Activated CD4-positive, alpha-beta T cell treated with anti-CD3 and anti-CD28 coated beads for 4 hours (primary cell): ENCODE measurements around the gene EXOSC2.
"Not testable (repeated sequence)": the region's sequence is repeated elsewhere in the genome, so short reads cannot be mapped to it uniquely, and the experiment has no call there.

ENCODE experiments used
- DNase-seq, 2 donors: peaks; one replicate each; pipeline ENCODE4 v3.0.0-alpha.2; 2020

Gene EXOSC2

DNA sequence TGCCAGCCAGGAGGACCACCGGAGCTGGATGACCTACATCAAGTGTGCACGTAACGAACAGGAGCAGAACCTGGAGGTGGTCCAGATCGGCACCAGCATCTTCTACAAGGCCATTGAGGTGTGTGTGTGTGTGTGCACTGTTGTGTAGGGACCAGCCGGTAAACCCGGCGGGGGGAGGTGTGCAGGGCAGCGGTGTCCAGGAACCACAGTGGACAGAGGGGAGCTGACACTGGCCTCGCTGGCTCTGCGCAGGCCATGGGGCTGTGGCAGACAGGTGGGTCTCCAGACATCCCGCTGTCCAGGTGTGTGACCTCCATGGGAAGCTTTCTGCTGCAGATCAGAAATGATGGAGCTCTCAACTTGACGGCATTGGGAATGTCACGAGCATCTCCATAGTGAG lies 25.4 kb upstream of the EXOSC2 start:
- DNase-seq: no peak

DNA sequence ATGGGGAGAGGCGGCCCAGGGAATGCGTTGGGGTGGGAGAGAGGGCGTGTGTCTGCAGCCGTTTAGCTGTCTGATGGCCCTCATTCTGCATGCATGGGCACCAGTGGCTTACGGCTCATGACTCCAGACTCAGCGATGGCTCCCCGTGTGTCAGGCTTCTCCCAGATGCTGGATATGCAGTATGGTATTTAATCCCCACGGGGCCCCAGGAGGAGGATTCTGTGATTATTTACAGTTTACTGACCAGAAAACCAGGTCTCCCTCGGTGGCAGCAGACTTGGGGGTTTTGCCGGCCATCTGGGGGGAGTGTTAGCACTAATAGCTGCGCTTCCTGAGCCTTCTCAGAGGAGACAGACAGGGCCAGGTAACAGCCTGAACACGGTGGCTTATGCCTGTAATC lies 24.9 kb upstream of the EXOSC2 start:
- DNase-seq: no peak

DNA sequence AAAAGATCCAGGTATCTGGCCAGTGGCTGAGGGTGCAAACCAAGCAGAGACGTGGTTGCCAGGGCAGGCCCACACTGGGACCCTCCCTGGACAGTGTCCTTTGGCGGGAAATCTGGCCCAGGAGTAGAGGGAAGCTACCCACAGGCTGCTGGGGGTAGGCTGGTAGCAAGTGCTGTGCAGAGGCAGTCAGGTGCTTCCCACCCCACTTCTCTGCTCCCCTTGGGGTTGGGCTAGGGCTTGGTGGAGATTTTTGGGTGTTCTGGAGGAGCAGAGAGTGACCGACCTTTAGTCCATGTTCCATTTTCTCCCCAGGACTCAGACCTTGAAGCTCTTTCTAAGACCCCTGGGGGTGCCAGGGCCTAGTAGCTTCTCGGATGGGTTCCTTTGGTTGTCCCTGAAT lies 23.6 kb upstream of the EXOSC2 start:
- DNase-seq: no peak

DNA sequence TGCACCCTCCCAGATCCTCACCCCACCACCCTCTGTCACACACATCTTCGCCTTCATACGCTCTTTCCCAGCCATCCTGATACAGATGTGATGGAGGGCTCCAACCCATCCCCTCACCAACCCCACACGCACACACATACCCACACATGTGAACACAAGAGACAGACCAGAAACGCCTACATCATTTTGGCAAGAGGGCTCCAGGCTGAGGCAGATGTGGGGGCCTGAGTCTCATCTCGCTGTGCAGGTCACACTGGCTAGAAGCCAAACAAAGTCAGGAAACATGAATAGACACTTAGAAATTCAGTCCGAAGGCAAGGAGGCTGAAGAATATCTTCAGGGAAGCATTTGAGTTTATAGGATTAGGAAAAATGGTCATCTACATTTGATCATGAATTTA lies 22.9 kb upstream of the EXOSC2 start:
- no peak for DNase-seq

DNA sequence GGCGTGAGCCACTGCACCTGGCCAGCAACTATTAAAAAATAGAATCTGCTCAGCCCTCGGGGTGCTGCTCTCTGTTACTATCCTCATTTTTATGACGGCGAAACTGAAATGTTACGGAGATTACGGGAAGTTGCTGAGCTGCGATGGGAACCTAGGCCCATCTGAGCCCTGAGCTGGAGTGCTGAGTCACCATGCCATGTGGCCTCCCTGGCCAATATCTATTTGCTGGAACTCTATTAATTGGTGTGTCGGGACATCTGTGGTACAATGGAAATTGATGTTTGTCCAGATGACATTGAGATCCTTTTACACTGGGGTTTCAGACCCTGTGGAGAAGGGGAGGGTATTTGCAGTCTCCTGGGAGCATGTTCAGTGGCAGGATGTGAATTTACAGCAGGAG lies 21.1 kb upstream of the EXOSC2 start:
- DNase-seq: no peak

DNA sequence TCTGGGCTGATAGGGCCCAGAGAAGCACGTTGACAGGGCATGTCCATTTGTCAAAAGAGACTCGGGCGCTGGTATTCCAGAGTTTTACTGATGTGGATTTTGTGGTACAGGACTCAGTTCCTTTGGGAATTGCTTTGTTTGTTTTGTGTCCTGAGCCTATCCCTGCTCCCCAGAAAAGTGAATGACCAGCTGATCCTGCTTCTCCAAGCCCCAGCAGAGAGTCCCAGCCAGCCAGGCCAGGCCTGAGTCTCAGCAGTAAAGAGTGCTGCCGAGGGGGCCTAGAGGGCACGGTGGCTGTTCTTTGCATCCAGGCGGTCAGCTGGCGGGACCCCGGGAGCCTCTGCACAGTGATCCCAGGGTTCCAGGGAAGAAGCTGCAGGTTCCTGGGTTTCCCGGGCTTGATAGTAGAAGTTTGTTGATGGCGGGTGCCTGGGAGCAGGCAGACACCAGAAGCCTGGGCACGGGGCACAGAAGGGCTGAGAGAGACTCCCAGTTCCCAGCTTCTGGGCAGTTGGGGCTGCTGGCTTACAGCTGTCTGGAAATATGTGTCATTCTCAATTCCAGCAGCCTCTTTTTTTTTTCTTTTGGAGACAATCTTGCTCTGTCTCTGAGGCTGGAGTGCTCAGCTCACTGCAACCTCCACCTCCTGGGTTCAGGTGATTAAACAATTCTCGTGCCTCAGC lies 20.5 kb upstream of the EXOSC2 start:
- DNase-seq: no peak

DNA sequence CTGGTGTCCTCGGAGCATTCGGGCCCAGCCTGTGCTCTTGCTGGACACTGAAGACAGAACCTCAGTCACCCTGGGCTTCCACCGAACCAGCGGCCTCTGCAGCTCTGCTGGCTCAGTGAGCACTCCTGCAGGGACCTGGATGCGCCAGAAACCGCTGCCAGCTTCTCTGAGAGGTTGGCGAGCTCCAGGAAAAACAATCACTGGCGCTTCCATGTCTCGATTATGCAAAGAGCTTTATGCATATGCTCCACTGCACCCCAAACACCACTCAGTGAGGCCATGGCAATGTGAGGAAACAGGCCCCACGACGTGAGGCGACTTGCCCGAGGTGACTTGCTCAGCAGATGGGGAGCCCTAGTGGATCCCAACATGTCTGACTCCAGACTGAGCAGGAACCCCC lies 18.2 kb upstream of the EXOSC2 start:
- no peak for DNase-seq

DNA sequence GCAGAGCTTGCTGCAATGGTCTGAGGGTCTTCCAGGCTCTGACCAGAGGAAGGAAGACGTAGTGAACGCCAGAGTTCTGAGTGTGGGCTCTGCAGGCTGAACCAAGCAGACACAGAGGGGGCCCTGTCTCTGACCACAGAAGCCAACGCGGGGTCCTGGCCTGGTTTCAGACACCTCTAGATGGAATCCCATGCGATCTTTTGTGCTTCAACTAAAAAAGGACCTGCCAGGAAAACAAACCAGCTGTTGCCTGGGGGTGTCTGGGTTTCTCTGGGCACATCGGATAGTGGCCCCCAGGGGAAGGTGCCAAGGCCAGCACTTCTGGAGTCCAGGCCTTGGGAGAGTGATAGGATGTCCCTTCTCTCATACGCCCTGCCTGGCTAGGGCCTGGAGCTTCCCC lies 16.3 kb upstream of the EXOSC2 start:
- DNase-seq: no peak

DNA sequence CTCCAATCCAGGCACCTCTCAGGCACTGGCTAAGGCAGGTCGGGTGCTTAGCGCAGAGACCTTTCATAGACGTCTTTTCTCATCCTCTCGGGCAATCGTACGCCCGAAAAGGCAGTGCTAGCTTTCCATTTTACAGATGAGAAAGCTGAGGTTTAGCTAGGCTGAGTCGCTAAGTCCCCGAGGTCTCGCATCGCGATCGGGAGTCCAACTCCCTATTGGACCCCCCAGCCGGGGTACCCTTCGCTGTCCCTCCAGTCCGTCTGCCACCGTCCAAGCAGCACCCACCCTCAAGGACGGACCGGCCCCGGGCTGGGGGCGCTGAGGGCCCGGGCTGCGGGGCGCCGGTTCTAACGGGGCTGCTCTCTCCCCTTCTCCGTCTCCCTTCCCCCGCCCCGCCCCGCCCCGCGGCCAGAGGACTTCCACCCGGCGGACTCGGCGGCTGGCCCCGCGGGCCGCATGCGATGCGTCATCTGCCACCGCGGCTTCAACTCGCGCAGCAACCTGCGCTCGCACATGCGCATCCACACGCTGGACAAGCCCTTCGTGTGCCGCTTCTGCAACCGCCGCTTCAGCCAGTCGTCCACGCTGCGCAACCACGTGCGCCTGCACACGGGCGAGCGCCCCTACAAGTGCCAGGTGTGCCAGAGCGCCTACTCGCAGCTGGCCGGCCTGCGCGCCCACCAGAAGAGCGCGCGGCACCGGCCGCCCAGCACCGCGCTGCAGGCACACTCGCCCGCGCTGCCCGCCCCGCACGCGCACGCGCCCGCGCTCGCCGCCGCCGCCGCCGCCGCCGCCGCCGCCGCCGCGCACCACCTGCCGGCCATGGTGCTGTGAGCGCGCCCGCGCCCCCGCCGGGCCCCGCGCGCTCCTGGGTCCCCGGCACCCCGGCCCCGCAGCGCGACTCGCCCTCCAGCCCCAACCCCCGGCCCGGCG lies 12.5 kb upstream of the EXOSC2 start:
- peak; percentile 46 to 62 for DNase-seq

DNA sequence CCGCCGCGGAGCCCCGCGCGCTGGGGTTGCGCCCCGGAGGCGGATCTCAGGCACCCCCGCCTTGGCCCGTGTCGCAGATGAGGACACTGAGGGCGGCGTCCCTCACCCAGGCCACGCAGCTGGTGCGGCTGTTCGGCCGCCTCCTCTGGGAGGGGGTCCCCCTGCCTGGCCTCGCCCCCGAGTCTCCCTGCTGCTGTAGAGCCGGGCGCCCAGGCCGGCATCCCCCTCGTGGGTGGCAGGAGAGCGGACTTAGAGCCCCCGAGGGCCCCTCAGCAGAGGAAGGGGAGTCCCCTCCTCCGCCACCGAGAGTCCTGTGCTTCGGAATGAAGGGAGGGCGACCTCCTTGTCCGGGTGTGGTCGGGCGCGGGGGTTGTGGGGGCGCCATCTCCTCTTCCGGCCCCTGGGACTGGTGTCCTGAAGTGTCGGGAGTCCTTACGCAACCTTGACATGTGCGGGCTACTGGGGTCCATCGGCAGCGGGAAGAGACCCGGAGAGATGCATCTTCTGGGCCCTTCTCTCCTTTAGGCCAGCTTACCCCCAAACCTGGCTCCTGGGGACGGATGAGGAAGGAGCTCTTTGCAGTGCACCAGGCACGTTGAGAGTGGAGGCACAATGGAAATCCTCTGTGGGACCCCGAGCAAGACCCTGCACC lies 11.7 kb upstream of the EXOSC2 start:
- DNase-seq: no peak

DNA sequence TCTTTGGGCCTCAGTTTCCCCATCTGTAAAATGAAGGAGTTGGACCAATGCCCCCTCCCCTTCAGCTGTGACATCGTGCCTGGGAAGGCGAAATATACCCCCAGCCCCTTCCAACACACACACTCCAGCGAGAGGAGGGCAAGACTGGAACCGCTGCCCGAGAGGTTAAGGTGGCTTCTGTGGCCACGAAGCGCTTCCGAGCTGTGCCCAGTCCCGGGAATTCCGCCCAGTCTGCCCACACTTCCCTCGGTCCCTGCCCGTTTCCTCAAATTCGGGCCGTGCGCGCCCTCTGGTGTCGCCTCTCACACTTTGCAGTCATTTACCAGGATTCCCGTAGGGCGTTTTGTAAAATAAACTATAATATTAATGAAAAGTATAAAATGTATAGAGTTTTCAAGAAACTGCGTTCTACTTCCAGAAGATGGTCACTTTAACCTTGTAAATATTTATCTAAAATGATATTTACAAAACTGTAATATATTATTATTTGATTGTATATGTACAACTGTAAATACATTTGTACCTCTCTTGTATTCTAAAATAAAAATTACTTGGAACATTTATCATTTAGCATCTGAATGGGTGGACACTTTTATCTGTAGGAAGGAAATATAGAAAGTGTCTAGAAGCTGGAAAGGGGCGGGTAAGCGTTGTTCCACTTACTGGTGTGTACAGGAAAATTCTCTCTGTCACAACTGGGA lies 11.0 kb upstream of the EXOSC2 start:
- DNase-seq: peak; percentile 54 to 56

DNA sequence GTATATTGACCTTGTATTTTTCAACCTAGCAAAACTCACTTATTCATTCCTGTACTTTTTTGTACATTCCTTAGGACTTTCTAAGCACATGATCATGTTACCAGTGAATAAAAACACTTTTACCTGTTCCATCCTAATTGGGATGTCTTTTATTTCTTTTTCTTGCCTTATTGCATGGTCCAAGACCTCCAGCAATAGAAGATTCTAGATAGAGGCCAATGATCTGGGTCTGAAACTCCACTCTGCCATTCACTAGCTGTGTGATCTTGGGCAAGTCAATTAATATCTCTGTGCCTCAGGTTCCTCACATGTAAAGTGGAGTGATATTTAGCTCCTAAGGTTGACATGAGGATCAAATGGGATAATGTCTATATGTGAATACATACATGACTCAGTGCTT lies 8.5 kb upstream of the EXOSC2 start:
- no peak for DNase-seq

DNA sequence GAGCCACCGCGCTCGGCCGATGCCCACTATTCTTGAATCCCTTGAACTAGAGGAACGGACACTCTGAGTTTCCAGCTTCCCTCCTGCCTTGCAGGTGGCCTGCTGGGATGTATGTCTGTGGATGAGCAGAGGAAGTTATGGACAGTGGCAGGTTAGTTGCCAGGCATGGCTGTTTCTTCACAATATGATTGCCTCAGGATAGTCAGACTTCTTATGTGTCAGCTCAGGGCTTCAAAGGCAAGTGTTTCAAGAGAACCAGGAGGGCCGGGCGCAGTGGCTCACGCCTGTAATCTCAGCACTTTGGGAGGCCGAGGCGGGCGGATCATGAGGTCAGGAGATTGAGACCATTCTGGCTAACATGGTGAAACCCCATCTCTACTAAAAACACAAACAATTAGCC lies 7.6 kb upstream of the EXOSC2 start:
- not testable (repeated sequence) for DNase-seq

DNA sequence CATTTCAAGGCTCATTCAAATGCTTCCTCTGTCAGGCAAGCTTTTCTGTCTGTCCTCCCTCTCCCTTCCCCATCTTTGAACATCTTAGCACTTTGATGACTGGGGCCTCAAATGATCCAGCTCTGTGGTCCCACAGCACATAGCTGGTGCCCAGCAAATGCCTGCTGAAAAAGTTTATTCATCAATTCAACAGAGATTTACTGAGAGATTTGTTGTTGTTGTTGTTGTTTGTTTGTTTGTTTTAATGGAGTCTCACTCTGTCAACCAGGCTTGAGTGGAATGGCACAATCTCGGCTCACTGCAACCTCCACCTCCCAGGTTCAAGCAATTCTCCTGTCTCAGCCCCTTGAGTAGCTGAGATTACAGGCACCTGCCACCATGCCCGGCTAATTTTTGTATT lies 6.0 kb upstream of the EXOSC2 start:
- no peak for DNase-seq

DNA sequence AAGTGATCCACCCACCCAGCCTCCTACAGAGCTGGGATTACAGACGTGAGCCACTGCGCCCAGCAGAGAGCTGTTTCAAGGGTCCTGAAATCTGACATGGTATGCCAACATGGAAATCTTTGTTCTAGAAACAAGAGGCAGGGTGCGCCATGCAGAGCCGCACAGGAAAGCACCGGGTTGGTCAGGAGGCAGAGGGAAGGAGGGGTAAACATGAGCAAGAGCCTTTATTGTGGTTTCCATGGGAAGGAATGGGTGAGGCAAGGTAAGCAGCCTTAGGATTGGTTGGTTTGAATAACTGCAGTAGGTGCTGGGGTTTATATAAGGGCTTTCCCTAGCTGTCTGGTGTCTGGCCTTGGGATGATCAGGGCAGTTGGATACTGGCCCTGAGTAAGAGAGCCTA lies 5.5 kb upstream of the EXOSC2 start:
- no peak for DNase-seq

DNA sequence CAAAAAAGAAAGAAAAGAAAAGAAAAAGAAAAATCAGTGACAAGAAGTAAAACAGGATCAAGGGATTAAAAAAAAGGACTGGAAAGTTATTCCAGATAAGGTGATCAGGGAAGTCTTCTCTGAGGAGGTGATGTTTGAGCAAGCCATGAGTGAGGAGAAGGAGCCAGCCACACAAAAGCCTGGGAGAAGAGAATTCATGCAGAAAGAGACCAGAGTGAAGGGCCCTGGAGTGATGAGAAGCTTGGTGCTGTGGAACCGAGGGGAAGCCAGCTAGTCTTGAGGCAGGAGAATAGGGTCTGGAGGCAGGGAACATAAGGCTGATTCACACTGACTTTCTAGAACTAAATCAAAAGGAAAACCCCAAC lies 4.0 kb upstream of the EXOSC2 start:
- DNase-seq: no peak

DNA sequence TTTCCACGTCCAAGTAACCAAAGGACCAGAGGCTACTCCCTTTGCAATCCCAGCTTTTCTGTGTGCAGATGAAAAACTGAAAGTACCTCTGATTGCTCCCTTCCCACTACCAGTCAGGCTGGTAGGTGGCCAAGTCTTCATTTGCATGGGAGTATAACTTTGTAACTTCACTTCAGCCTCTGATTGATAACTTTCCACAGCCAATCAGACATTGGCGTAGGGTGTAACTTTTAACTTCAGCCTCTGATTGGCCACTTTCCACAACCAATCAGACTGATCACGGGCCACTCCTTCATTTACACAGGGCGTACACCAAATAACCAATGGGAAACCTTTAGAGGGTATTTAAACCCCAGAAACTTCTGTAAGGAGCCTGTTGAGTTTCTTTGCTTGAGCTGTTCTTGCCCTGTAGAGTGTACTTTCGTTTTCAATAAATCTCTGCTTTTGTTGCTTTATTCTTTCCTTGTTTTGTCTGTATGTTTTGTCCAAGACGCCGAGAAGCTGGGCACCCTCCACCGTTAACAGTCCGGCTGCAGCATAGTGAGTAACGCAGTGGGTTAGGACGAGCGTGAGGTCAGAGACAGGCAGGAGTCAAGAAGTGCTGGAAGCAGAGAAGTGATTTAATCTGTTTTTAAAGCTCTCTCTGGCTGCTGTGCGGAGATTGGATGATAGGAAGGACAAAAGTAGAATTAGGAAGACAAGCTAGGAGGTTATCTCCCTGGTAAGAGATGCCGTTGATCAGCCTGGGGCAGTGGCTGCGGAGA lies 3.5 kb upstream of the EXOSC2 start:
- DNase-seq: no peak

DNA sequence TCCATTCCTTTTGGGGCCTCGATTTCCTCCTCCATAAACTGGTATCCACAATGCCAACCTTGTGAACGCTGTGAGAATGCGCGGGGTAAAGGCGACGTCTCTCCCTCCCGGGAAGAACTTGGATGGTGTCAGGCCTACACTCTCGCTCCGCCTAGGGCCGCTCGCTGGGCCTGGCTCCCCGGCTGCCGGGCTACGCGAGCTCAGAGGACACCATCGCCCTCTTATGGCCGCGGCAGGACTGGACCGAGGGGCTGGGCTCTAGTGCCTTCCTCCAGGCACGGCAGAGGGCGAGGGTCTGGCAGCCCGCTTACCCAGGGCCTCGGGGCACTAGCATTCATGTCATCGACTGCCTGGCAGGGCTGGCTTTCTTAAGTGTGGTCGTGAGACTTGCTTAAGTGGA lies 1.3 kb upstream of the EXOSC2 start:
- no peak for DNase-seq

DNA sequence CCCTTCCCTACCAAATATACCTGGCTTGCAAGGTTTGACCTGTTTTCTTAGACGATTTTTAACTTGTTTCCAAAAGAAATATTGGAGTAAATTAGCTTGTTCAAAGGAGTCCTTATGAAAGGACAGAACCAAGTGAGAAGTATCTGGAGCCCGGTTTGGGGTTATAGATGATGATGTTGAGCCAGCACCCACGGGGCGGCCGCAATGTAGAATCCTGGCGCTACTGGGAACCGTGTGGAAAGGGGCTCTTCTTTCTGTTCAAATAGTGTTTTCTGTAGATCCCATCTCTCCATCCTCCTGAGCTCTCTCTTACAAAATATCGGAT lies 517 bp upstream of the EXOSC2 start:
- no peak for DNase-seq

DNA sequence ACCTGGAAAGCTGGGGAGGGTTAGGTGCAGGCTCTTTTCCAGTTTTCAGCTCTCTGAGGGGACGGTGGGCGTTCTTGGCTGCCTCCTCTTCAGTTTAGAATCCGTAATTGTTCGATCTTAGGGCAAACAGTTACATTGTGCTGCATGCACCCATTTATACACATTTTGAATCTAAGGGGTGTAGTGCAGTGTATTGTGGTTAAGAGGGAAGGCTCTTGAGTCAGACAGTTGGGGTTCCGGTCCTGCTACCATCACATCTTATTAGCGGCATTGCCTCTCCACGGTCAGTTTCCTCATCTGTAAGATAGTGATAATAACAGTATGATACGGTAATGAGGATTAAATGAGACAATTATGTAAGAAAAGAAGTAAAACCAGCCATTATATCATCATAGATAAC lies 625 bp downstream of the EXOSC2 start:
- DNase-seq: no peak

DNA sequence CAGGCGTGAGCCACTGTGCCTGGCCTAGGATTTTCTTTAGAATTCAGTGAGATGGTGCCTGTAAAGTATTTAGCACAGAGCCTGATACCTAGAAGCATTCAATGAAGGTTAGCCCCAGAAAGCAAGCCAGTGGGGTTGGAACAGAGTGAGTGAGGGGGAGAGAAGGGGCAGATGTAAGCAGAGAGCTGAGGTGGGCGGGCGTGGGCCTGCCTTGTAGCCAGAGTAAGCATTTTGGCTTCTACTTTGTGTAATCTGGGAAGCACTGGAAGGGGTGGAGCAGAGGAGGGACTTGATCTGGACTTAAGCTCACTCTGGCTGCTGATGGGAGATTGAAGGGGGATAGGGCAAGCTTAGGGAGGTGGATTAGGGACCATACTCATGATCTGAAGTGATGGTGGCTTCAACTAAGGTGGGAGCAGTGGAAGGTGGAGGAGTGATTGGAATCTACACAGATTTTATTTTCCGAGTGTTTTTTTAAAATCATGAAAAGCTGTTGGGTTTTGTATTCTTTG lies 2.6 kb downstream of the EXOSC2 start:
- DNase-seq: no peak

DNA sequence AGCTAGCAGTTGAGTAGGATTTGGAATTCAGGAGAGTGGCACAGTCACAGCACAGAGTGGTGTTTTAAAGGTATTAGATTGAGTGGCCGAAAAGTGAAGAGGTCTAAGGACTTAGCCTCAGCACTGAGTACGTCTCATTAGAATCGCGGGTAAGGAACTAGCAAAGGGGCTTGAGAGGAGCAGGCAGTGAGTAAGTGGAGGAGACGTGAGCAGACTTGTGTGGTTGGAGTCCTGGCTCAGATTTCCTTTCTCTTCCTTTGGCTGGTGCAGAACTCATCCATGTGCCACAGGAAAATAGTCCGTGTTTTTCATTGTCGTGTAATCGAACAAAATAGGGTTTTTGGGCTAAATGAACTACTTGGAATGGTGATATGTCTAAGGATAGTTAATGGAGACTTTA lies 3.4 kb downstream of the EXOSC2 start:
- no peak for DNase-seq

DNA sequence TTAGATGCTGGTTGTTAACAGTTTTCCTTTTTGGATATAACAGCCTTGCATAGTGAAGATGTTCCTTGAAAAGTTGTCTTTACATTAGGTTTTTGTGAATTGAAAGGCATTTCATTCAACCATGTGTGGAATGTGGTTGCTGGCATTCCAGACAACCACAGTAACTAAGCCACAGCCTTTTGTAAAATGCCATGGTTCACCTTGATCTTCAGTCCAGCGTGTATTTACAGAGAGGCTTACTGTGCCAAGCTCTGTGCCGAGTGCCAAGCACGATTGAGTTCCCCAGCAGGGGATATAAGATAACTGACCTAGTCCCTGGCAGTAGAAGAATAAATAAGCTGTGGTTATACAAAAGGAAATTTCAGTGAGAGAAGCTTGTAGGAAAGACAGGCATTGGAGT lies 4.9 kb downstream of the EXOSC2 start:
- DNase-seq: no peak
